ENCODE measurements around the gene SMIM43.
"Not testable (repeated sequence)": the region's sequence is repeated elsewhere in the genome, so short reads cannot be mapped to it uniquely, and the experiment has no call there.

SMIM43 gene

DNA sequence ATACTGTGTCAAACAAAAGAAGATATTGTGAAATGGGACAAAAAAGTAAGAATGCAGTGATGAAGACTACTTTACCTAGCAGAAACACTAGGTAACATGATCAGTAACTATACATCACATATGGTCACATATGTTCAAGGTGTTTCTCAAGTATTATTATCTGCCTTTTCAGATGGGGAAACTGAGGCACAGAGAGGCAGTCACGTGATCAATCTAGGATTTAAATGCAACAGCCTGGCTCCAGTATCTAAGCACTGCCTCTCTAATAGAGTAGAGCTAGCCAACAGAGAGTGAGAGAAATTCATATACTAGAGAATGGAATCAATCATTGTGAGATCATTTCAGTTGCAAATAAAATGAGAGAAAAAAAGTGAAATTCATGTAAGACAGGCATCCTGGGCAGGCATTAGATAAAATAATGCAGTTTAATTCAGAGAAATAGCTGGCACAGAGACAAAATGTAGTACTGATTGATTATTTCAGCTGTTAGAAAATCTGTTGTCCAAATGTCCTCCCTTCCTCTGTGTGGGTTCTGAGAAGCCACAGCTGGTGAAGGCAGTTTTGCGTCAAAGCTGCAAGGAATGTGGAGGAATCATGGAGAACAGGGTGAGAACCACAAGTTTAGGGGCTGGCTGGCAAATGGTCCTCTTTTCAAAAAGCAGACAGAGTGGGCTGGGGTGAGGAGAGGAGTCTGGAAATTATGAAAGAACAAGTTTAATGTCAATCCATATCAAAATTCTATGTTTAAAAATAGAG lies 26.0 kb downstream of the SMIM43 start:
- no peak overlapping the region for H3K27ac ChIP-seq
- DNase-seq (ENCODE audit: low read depth, low spot score): no peak

DNA sequence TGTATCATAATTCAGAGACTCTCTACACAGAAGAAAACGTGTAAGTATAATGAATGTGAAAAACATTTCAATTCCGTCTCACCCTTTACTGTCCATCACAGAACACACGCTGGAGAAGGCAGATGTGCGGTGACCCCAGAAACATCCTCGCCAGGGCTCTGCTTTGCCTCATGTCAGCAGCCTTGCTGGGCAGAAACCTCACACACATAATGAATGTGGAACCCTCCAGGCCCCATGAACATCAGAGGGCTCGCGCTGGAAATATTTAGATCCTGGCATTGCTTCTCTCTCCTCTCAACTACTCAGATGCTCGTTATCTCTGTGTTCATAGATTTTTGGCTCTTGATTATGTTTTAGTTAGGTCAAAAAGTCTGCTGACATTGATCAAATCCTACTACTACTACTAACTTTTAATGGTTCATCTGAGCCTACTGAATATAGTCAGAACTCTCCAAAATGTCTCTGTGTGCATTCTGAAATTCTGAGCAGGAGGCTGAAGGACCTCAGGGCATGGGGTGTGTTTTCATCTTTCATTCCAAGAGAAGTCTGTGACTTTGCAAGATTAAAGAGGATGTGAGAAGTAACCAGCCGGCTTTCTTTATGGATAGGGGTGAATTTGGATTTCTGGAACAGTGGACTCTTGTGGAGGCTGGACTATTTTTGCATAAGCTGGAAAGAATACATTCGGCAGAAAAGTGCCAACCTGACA lies 27.0 kb downstream of the SMIM43 start:
- no peak overlapping the region for H3K27ac ChIP-seq
- no peak for DNase-seq (ENCODE audit: low read depth, low spot score)

DNA sequence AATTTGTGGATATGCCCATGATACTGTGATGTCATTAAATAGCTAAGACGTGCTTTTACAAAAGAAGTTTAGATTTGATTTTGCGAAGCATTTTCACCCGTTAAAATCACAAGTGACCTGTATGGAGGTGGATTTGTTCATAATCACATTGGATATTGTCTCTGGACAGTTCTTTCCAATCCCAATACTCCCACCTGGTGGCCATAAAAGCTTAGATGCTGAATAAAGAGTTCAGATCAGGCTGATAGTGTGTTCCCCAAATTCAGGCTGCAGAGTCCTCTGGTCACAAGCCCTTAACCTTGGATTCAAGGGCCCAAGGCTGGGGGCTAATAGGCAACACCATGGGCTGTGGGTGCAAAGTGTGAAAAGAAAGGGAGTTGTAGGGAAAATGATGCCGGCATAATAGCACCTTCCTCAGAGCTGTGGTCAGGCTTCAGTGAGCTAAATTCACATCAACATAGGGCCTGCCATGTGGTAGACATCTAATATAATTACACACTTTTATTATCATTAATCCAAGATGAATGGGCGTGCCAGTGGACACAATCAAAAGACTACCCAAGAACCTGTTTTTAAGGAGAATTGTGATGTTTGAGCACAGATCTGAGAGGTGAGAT lies 28.1 kb downstream of the SMIM43 start:
- no peak overlapping the region for H3K27ac ChIP-seq
- no peak for DNase-seq (ENCODE audit: low read depth, low spot score)

DNA sequence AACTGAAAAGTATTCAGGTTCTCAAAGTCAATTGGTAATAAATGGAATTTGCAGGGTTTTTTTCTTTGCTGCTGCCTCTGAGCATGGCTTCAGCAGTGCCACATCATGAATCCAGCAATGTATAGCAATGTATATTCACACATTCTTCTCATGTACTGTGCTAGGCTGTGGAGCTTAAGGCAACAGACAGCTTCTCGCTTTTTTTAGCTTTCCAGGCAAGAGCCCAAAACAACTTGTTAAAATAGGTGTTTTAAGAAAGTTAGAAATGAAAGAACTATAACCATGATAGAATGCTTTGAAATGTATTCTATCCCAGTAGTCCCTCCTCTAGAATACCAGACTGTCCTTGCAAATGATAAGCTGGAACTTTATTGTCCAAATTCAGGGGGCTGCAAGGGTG lies 30.4 kb downstream of the SMIM43 start:
- no peak for DNase-seq (ENCODE audit: low read depth, low spot score)
- no peak overlapping the region for H3K27ac ChIP-seq

DNA sequence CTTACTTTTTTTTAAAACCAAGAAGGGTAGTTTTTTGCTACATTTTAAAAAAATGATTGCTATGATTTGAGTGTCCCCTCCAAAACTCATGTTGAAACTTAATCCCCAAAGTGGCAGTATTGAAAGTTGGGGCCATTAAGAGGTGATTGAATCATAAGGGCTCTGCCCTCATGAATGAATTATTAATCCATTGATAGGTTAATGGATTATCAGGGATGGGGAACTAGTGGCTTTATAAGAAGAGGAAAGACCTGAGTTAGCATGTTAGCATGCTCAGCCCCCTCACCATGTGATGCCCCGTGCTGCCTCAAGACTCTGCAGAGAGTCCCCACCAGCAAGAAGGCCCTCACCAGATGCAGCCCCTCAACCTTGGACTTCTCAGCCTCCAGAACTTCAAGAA lies 31.0 kb downstream of the SMIM43 start:
- no peak for DNase-seq (ENCODE audit: low read depth, low spot score)
- H3K27ac ChIP-seq: no peak overlapping the region

DNA sequence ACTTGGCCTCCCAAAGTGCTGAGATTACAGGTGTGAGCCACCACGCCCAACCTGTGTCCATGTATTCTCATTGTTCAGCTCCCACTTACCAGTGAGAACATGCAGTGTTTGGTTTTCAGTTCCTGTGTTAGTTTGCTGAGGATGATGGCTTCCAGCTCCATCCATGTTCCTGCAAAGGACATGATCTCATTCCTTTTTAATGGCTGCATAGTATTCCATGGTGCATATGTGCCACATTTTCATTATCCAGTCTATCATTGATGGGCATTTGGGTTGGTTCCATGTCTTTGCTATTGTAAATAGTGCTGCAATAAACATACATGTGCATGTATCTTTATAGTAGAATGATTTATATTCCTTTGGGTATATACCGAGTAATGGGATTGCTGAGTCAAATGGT lies 35.2 kb downstream of the SMIM43 start:
- H3K27ac ChIP-seq: peak overlapping the region; percentile 91
- not testable (repeated sequence) for DNase-seq (ENCODE audit: low read depth, low spot score)

DNA sequence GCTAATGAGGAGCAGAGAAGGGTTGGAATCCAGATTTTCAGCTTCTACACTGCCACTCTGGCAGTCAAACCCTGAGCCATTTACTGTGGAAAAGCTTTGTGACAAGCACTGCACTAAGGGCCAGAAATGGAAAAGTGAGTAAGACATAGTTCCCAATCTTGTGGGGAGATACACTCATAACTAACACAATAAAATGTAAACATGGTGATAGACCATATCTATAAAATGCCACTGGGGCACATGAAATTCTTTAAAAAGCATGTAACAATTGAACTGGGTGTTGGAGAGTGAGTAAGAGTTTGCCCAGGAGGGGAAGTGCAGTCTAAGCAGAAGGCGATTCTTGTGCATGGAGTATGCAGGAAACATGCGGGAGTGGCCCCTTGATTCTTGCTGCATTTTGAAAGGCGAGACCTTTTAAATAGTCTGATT lies 36.2 kb downstream of the SMIM43 start:
- H3K27ac ChIP-seq: peak overlapping the region; percentile 91
- peak; percentile 66 for DNase-seq (ENCODE audit: low read depth, low spot score)

DNA sequence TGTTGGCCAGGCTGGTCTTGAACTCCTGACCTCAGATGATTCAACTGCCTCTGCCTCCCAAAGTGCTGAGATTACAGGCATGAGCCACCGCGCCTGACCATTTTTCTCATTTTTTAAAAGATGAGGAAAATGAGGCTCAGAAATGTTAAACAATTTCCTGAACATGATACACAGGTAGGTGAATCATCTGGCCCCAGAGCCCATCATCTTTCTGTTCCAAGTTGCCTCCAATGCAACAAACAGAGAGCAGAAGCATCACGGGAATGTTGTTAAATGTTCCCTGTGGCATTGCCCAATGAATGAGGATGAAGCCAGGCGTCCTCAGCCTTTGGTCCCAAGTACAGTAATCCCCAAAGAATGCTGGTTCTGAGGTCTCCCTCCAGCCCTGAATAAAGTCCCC lies 36.9 kb downstream of the SMIM43 start:
- H3K27ac ChIP-seq: peak overlapping the region; percentile 91

DNA sequence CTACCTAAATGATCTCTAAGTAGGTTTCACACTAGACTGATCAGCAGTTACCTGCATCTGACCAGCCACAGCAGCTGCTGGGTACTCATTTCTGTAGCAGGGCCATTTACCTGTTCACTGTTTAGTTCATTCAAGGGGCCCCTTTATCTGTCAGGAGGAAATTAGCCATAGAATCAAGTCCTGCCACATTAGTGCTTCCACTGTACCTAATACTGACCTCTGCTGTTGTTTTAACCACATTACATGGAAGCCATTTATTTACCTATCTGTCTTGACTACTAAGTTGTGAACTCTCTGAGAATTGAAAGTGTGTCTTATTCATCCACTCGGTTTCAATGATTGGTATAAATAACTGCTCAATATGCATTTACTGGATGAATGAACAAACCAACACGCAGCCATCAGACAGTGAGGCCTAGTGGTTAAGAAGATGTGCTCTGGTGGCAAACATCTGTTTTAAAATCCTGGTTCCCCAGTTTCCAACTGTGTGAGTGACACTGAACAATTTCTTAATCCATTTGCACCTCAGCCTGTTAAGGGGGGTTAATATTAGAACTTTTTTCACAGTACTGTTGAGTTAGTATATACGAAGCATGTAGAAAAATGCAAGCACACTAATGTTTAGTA lies 38.2 kb downstream of the SMIM43 start:
- no peak overlapping the region for H3K27ac ChIP-seq
- DNase-seq (ENCODE audit: low read depth, low spot score): no peak

More for the DNA sequence above, 36.9 kb downstream of the SMIM43 start:
- no peak for DNase-seq (ENCODE audit: low read depth, low spot score)

DNA sequence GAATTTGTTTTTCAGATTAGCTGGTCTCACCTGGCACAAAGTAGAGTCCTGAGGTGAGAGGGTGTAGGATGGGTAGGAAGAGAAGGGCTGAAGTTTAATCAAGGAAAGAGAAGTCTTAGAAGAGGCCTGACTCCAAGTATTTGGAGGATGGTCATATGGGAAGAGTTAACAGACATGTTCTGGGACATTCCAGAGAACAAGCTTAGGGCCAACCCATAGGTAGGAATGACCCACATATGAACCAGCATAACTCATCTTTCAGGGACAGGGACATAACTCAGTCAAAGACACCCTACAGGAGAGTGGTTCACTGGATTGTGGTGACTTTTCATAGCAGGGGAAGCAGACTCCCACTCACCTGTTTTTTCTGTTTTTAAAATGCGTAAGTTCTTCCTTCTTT lies 40.3 kb downstream of the SMIM43 start:
- no peak for DNase-seq (ENCODE audit: low read depth, low spot score)
- no peak overlapping the region for H3K27ac ChIP-seq

DNA sequence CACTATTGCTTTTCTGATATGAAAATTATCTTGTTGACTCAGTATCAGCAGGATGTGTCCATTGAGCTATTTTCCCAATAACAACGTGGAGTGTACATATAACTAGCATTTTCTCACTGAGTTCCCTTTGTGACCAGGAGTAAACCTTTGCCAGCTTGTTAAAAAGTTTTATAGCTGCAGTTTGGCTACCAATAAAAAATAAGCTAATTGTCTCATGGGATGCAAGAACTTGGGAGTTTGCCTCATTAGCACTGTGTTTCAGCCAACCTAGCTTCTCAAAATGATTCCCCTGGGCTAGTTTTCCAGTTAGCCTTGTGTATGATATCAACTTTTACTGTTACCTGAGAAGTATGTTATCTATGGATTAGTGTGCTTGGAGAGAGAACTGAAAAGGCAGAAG lies 43.3 kb downstream of the SMIM43 start:
- no peak for DNase-seq (ENCODE audit: low read depth, low spot score)
- no peak overlapping the region for H3K27ac ChIP-seq

DNA sequence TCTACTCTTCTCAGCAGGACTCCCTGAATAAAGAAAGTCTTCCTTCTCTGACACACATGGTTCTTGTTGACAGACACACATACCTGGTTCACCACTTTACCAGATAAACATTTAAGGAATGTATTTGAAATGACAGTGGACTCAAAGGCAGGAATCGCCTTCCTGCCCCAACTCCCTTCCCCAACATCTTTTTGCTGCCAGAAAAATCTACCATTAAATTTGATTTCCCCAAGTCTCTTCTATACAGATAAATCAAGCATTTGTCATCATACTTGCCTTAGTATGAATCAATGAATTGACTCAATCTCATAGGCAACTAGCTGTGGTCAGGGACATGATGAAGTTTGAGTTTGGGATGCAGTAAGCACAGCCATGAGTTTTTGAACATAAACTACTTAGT lies 44.9 kb downstream of the SMIM43 start:
- DNase-seq (ENCODE audit: low read depth, low spot score): no peak
- H3K27ac ChIP-seq: no peak overlapping the region

DNA sequence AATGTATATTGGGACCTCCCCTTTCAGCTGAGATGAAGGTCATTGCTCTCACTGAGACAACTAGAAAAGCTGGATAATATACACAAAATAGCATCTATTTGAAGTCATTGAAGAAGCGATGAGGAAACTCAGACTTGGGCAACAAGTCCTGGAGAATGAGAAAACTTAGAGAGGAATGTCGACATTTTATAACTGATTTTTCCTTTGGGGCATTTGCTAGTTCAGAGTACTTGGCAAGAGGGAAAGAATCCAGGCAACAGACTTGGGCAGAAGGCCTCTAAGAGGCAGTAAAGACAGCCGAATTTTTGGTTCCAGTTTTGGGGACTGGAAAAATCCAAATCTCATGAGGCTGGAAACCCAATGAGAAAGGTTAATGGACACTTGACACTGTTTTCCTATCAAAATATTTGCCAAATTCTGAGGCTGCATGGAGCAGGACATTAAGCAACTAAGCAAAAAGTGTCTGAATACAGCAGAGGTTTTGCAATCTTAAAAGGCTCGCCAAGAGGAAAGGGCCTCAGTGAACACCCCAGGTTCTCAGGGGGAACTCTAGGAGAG lies 47.2 kb downstream of the SMIM43 start:
- DNase-seq (ENCODE audit: low read depth, low spot score): no peak

DNA sequence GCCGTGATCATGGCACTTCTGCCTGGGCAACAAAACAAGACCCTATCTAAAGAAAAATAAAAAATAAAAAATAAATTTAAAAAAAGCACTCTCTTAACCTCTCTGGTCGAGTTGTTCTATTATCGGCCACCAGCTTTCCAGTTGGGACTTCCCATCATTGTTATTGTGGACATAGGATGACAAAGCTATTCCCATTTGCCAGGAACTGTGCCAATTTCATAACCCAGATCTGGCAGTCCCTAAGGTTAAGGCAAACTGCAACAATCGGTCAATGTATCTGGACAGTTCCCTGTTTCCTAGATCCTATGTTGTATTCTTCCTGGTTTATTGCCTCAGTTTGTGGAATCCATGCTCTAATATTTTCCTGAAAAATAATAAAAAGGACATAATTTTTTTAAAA lies 50.4 kb downstream of the SMIM43 start:
- H3K27ac ChIP-seq: no peak overlapping the region
- DNase-seq (ENCODE audit: low read depth, low spot score): no peak

More for the DNA sequence above, 47.2 kb downstream of the SMIM43 start:
- H3K27ac ChIP-seq: no peak overlapping the region

DNA sequence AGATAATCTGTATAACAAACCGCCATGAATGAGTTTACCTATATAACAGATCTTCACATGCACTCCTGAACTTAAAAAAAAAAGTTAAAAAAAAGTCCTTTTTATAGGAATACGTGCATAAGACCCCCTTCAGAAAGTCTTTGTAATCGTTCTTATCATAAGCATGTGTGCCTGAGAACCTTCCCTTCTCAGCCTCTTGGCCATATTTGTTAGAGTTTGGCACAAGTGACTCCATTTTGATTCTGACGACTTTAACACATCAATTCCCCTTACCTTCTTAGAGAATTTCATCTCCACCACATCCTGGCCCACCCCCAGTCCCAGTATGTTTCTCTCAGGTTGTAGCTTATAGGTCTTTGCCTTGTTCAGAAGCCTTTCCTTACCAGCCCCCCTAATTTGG lies 52.2 kb downstream of the SMIM43 start:
- DNase-seq (ENCODE audit: low read depth, low spot score): no peak
- no peak overlapping the region for H3K27ac ChIP-seq

DNA sequence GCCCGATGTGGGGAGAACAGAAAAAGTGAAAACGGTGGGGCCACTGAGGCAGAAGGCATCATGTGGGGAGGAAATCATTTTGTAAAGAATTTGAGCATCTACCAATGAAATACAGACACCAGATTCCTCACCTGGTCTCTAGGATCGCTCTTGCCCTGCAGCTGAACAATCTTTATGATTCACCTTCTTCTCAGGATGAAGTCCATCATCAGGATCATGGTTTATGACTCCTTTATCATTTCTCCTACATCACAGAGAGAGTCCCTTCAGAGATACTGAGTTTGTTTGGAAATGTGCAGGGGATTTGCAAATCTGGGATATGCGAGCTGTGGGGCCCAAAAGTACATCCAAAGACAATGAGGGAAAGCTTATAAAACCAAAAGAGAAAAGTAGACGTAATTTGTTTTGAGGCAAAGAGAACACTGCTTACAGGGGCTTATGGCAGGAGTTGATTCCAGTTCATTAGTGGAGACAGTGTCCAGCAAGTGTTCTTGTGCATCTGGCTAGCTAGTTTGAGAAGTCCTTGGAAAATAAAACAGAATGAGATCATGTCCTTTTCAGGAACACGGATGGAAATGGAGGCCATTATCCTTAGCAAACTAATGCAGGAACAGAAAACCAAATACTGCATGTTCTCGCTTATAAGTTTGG lies 52.8 kb downstream of the SMIM43 start:
- H3K27ac ChIP-seq: peak overlapping the region; percentile 79
- no peak for DNase-seq (ENCODE audit: low read depth, low spot score)

DNA sequence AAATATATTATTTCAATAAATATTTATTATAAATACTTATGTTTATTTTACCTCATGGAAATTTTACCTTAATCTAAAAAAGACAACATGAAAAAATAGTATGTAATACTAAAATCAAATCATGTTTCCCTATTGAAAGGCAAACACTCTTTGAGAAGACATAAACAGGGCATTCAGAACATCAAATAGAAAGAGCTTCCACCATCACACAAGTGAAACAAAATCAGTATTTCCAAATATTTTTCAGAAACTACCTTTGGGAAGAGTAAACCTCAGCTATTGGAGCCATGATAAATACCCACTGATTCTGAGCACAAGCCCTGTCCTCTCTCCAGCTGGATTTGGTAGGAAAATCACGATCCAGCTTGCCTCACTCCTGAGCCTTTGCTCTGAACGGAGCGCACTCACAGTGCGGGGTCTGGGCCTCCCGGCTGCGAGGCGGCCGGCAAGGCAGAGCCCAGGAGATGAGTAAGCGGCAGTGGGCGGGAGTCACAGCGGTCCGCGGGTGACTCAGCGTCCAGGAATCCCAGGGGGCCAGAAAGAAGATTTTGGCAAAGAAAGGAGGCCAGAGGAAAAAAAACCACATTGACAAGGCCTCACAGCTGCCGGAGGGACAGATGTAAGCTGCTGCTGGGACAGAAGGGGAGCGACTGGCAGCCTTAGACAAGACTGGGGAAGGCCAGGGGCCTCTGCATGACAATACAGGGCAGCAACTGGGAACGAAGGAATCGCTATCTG lies 53.5 kb downstream of the SMIM43 start:
- no peak for DNase-seq (ENCODE audit: low read depth, low spot score)
- H3K27ac ChIP-seq: peak overlapping the region; percentile 79

DNA sequence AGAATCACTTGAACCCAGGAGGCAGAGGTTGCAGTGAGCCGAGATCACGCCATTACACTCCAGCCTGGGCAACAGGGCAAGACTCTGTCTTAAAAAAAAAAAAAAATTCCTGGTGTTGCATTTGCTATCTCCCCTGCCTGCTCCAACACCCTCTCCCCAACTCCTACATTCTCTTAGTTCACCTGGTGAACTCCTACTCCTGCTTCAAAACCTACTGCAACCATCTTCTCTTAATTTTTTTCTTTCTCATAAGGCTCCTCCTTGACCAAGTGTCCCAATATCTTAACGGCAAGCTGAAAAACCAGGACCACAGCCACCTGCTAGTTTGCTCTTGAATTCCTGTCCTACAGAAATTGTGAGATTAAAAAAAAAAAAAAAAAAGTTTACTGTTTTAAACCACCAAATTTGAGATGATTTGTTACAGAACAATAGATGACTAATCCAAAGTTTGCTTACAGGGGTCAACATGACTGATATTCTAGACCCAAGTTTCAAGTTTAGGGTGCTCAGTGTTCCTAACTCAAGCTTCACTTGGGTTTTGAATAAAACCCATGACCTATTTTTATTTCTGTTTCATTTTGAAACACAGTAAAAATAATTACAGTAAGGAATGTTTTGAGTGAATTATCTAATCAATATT lies 55.1 kb downstream of the SMIM43 start:
- DNase-seq (ENCODE audit: low read depth, low spot score): no peak

More for the DNA sequence above, 55.1 kb downstream of the SMIM43 start:
- no peak overlapping the region for H3K27ac ChIP-seq
